Upper lobe of right lung (tissue), 1 donor: ENCODE measurements around the gene DOCK2. TPM values are rescaled to one million over a fixed set of nuclear protein-coding genes. Genes with fewer than 3 reads are reported as not detected.
A peak's percentile ranks its signal among the peaks of the same experiment; 100 is the strongest.

Experiments used
- ATAC-seq: fragments of 200-7000 bp; cut with Tn5 transposase; one replicate; pipeline ENCODE4 v1.9.1; 2020; ENCODE audit warnings: mild to moderate bottlenecking, moderate library complexity
- DNase-seq: peaks from one replicate; pipeline ENCODE4 v3.0.0-alpha.2; 2020
- H3K27ac ChIP-seq: fragments of 200-600 bp; one replicate; pipeline ENCODE4 v1.8.0; 2022
- H3K27me3 ChIP-seq: fragments of 200-600 bp; one replicate; pipeline ENCODE4 v1.8.0; 2022; ENCODE audit warnings: mild to moderate bottlenecking
- H3K36me3 ChIP-seq: fragments of 200-600 bp; one replicate; pipeline ENCODE4 v1.8.0; 2022
- H3K4me1 ChIP-seq: fragments of 200-600 bp; one replicate; pipeline ENCODE4 v1.8.0; 2022
- H3K4me3 ChIP-seq: fragments of 200-600 bp; one replicate; pipeline ENCODE4 v1.8.0; 2022; ENCODE audit warnings: mild to moderate bottlenecking
- H3K9me3 ChIP-seq: fragments of 200-600 bp; one replicate; pipeline ENCODE4 v1.8.0; 2022
- CTCF ChIP-seq: fragments of 200-600 bp; IDR thresholded peaks from one replicate; pipeline ENCODE4 v1.8.0; 2022; ENCODE audit warnings: antibody characterized with exemption
- intact Hi-C: fragments of 100-400 bp; cut with DNase I; formaldehyde crosslinking; loops from one replicate; pipeline ENCODE4 v1.11.0; 2022
- total RNA-seq: library from RNA; stranded (reverse); fragmentation: NEBNext Ultra II Directional; extraction: Animal tissue kit (Norgen Biotek cat#: 25700); gene quantifications from one replicate; pipeline ENCODE4 v1.2.1, GENCODE V29; 2021
- donor health status: DM: no; HTN: yes; CAD: no; lungs with severe emphysema.

Gene DOCK2
- total RNA-seq, 1 donor from 2014 or later = 65.4 TPM

GRCh38 chr5:169989365-169989764, 352.3 kb downstream of the DOCK2 start:
- H3K9me3 ChIP-seq = no peaks in the 10 kb centered on the region
- H3K27ac ChIP-seq = no peak overlapping the region
- ATAC-seq = no peak
- intact Hi-C loops = loop anchor here (10.0 kb wide), 1 partner anchor 285 kb away; no protein-coding TSS in a partner anchor
- no peak for TF ChIP-seq CTCF
- DNase-seq = no peak
- no peaks in the 10 kb centered on the region for H3K36me3 ChIP-seq
- no peak overlapping the region for H3K4me3 ChIP-seq
- no peaks in the 10 kb centered on the region for H3K27me3 ChIP-seq
- H3K4me1 ChIP-seq = no peaks in the 10 kb centered on the region

- Histone ChIP-seq H3K9me3 (no peaks in the 10 kb centered on the region), H3K27ac (no peak overlapping the region), H3K4me3 (no peak overlapping the region), H3K27me3 (no peaks in the 10 kb centered on the region), H3K4me1 (no peaks in the 10 kb centered on the region), H3K36me3 (no peaks in the 10 kb centered on the region)
- no peak for TF ChIP-seq CTCF
- intact Hi-C loops = no loop called here
- DNase-seq = no peak
- ATAC-seq = no peak
Measured at GRCh38 chr5:169991115-169991869, 354.2 kb downstream of the DOCK2 start.

GRCh38 chr5:169992789-169993484, 355.9 kb downstream of the DOCK2 start:
- intact Hi-C loops = no loop called here

GRCh38 chr5:169993485-169993790, 356.4 kb downstream of the DOCK2 start:
- no peak for ATAC-seq
- DNase-seq = no peak
- H3K27me3 ChIP-seq = no peaks in the 10 kb centered on the region

More at GRCh38 chr5:169992789-169993484, 355.9 kb downstream of the DOCK2 start:
- no peaks in the 10 kb centered on the region for H3K4me1 ChIP-seq
- ATAC-seq (no peak), DNase-seq (no peak)
- no peak overlapping the region for H3K27ac ChIP-seq
- H3K36me3 ChIP-seq = no peaks in the 10 kb centered on the region
- H3K27me3 ChIP-seq = no peaks in the 10 kb centered on the region
- no peak overlapping the region for H3K4me3 ChIP-seq
- no peak for TF ChIP-seq CTCF
- no peaks in the 10 kb centered on the region for H3K9me3 ChIP-seq

GRCh38 chr5:169997798-169998197, 360.7 kb downstream of the DOCK2 start:
- H3K27me3 ChIP-seq = no peaks in the 10 kb centered on the region
- no peak overlapping the region for H3K4me3 ChIP-seq
- no peak for TF ChIP-seq CTCF
- H3K27ac ChIP-seq = no peak overlapping the region
- ATAC-seq = peak; percentile 62
- no peaks in the 10 kb centered on the region for H3K9me3 ChIP-seq
- no peaks in the 10 kb centered on the region for H3K36me3 ChIP-seq
- intact Hi-C loops = no loop called here
- no peak for DNase-seq
- H3K4me1 ChIP-seq = no peaks in the 10 kb centered on the region

More at GRCh38 chr5:169993485-169993790, 356.4 kb downstream of the DOCK2 start:
- intact Hi-C loops = no loop called here
- H3K27ac ChIP-seq = no peak overlapping the region
- no peak for TF ChIP-seq CTCF
- H3K4me3 ChIP-seq = no peak overlapping the region
- no peaks in the 10 kb centered on the region for H3K9me3 ChIP-seq
- no peaks in the 10 kb centered on the region for H3K36me3 ChIP-seq
- no peaks in the 10 kb centered on the region for H3K4me1 ChIP-seq
